Occipital lobe (tissue), 2 donors: ENCODE measurements around the gene CELA2B. TPM values are rescaled to one million over a fixed set of nuclear protein-coding genes. Genes with fewer than 3 reads are reported as not detected.
"Not testable (repeated sequence)": the region's sequence is repeated elsewhere in the genome, so short reads cannot be mapped to it uniquely, and the experiment has no call there.

Experiments used
- DNase-seq: peaks from one replicate; lab custom pipeline; 2025; lab: John Stamatoyannopoulos, UW
- total RNA-seq: library from RNA; depleted of rRNA; stranded (reverse); fragments of >200 nt; gene quantifications from one replicate; pipeline ENCODE4 v1.2.3, GENCODE V29; 2014

Gene CELA2B
- total RNA-seq, 1 donor from 2014 or later = not detected

- DNase-seq = no peak
Measured at GRCh38 chr1:15493869-15494390, 18.0 kb downstream of the CELA2B start.

GRCh38 chr1:15500184-15501178, 24.6 kb downstream of the CELA2B start:
- DNase-seq = no peak

DNA sequence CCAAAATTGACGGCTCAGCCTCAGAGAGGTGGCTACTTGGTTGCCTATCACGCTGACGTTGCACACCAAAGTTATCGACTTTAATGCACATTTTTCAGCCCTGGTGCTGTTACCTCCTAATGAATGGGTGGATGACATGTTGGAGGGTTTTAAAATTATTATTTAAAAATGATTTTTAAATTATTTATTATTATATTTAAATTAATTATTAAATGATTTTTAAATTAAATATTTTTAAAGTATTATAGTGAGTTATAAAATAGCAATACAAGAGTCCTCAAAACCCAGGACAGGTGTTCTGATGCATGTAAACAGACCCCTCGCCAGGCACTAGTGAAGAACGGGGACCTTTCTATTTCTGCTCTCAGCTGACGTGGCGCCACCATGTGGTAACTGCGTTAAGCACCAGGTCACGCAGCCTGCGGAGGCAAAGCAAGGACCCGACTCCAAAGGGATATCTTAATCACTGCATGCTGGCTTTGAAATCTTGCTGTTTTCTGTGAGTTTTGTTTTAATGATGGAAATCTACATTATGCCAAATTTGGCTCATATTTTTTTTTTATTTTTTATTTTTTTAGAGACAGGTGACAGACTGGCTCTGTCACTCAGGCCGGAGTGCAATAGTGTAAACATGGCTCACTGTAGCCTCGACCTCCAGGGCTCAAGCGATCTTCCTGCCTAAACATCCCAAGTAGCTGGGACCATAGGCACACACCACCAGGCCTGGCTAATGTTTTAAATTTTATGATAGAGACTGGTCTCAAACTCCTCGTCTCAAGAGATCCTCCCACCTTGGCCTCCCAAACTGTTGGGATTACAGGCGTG, 25.5 kb downstream of the CELA2B start:
- DNase-seq = no peak

DNA sequence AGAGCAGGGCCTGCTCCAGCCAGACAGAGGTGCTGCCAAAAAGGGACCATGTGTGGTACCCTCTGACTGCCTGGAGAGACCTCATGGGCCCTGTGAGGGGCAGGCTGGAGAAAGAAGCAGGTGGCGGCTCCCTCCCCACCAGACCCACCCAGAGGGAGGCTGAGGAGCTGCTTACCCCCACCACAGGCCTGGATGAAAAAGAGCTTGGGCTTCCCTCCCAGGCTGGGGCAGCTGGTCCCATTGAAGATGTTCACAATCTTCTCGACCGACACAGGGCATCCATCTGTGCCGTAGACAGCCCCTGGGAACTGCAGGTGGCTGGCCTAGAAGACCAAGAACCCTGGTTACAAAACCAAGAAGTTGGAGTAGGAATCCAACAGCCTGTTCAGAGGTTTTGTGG, 28.5 kb downstream of the CELA2B start:
- no peak for DNase-seq

GRCh38 chr1:15506831-15507230, 30.9 kb downstream of the CELA2B start:
- DNase-seq = no peak

DNA sequence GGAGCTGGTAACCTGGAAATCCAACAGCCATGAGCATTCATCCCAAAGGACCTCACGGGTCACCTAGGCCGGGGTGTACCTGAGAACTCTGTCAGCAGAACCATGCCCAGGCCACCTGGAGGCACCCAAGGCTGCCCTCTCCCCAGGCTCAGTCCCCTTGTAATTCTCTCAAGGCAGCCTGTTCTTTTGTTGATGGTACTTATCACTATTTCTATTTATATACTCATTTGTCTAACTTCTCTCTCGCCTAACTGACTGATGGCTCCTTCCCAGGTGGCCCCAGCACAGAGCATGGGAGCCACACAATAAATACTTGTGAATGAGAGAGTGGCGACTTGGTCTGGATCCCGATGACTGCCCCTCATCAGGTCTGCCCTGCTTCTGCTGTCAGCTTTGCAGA, 31.4 kb downstream of the CELA2B start:
- no peak for DNase-seq

DNA sequence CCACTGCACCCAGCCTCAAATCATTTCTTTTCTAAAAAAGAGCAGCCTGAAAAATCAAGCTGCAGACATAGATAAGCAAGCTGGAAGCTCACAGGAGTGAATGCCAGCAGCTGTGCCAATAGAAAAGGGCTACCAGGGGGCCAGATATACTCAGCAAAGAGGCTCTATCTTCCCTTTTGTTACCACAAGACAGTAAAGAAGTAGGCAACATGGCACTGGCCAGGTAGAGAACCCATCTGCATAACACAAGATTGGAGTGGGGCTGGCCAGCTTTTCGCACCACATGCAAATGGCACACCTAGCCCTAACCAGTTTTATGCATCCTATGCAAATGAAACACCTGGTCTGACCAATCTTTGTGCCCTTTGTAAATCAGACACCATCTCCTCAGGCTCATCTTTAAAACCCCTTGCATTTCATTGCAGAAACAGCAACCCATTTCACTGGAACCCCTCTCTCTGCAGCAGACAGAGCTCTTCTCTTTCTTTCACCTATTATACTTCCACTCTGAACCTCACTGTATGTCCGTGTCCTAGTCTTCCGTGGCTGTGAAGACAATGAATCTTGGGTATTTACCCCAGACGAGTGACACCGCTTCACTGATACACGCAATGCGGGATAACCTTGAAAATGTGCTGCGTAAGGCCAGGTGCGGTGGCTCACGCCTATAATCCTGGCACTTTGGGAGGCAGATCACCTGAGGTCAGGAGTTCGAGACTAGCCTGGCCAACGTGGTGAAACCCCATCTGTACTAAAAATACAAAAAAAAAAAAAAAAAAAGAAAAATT, 33.0 kb downstream of the CELA2B start:
- DNase-seq = no peak

DNA sequence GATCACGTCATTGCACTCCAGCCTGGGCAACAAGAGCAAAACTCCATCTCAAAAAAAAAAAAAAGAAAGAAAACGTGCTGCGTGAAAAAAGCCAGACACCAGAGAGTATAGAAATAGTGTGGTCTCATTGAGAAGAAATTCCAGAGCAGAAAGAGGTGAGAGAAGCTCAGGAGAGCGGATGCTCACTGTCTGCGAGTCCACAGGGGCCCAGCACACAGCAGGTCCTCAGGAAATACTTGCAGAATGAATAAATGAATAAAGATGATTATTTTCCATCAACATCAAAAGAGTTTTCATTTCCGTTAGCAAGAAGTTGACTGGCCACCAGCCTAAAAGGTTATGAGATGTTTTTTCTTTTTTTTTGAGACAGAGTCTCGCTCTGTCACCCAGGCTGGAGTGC, 33.7 kb downstream of the CELA2B start:
- no peak for DNase-seq

- DNase-seq = no peak
Measured at GRCh38 chr1:15510611-15511405, 34.9 kb downstream of the CELA2B start.

DNA sequence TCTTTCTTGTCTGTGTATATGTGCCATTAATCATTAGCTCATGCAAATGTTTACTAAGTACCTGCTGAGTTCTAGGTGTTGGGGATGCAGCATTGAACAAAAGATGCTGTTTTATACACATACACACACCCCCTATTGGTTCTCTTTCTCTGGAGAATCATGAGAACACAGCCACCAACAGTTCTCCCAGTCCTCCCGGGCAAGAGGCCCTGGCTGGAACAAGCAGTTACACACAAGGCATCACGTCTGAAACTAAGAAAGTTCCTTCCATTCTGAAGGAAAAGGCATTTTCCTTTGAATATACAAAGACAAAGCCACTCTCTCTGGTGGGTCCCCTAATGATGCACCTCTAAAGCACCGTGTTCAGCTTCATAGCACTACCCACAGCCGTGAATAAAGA, 37.3 kb downstream of the CELA2B start:
- no peak for DNase-seq

GRCh38 chr1:15513919-15514318, 38.0 kb downstream of the CELA2B start:
- no peak for DNase-seq

DNA sequence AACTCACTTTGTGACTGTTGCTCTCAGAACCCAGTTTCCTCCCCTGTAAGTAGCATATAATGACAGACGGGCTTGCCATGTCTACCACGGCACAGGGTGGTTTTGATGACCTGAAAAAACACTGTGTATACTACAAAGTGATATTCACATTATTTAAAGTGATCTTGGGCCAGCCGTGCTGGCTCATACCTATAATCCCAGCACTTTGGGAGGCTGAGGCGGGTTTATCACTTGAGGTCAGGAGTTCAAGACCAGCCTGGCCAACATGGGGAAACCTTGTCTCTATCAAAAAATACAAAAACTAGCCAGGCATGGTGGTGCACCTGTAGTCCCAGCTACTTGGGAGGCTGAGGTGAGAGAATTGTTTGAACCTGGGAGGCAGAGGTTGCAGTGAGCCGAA, 38.7 kb downstream of the CELA2B start:
- DNase-seq = not testable (repeated sequence)

- no peak for DNase-seq
Measured at GRCh38 chr1:15515022-15515663, 39.2 kb downstream of the CELA2B start.

DNA sequence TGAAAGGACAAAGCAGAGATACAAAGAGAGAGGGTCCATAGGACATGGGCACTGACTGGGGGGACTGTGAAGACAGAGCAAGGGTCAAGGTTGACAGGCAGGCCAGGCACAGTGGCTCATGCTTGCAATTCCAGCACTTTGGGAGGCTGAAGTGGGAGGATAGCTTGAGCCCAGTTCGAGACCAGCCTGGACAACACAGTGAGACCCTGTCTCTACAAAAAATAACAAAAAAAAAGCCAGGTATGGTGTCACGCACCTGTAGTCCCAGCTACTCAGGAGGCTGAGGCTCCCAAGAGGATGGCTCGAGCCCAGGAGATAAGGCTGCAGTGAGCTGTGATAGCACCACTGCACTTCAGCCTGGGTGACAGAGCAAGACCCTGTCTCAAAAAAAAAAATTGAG, 43.7 kb downstream of the CELA2B start:
- no peak for DNase-seq

GRCh38 chr1:15521206-15521906, 45.5 kb downstream of the CELA2B start:
- DNase-seq = not testable (repeated sequence)

DNA sequence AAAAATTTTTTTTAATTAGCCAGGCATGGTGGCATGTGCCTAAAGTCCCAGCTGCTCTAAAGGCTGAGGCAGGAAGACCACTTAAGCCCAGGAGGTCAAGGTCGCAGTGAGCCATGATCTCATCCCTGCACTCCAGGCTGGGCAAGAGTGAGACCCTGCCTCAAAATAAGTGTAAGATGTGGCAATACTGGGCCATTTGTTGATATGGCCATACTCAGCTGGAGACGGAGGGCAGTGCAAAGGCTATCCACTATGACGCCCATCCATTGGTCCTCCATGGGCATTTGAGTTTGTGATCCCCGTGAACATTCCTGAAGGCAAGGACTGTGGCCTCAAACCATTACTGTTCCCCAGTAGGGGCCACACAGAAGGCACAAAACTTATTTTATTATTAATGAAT, 46.6 kb downstream of the CELA2B start:
- no peak for DNase-seq

GRCh38 chr1:15523104-15524020, 47.5 kb downstream of the CELA2B start:
- DNase-seq = no peak

DNA sequence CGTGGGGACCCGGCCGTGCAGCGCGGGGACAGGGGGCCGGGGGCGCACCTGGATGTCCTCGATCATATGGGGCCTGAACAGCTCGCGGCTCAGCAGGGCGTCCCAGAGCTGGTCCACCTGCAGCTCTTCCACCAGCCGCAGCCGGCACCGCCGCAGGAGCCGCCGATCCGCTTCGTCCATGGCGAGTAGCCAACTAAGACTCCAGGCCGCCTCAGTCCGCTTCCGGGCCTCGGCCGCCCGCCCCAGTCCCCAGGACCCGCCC, 48.0 kb downstream of the CELA2B start, which contains the start of gene CASP9:
CASP9 (minus strand) TSS at position 195 of the 262 bp plus-strand sequence; CDS start at position 180, 15 bp downstream.
- DNase-seq = no peak
